ENCODE results near the gene EEF1AKMT3.

Gene EEF1AKMT3

DNA sequence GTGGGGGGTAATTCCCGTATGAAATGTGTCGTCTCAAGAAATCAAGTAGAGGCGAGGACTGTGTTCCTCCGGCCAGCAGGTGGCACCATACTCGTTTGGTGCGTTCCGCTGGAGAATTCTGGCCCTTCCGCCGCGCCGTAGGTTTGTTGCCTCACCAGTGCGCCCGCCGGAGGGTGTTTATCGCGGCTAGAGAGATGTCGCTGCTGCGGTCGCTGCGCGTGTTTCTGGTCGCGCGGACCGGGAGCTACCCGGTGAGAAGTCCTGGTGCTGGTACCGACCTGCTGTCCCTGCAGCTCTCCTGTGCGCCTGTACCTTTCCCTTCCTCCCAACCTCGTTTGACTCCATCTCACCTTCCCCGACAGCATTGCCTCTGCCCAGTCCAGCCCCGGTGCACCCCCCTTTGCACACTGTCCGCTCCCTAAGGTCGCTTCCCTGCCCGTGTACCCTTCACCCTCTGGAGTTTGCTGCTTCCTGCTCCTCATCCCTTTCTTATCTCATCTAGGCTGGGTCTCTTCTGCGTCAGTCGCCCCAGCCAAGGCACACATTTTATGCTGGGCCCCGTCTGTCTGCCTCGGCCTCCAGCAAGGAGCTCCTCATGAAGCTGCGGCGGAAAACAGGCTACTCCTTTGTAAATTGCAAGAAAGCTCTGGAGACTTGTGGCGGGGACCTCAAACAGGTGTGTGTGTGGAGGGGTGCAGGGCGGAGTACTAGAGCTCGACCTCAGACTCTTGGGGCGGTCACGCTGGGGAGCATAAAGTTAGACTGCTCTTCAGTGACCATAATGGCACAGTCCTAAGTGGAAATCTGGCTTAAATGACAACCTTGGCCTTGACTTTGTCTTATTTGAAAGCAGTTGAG is 10.4 kb downstream of the EEF1AKMT3 start, which contains the start of gene TSFM:
Gene TSFM (plus strand): TSS at position 180 of the 858 bp plus-strand sequence. CDS start 15 bp downstream, at position 195.
- Histone ChIP-seq H3K4me1 (no peaks in the 10 kb centered on the region; the same call in 1 of the 2 replicates), H3K36me3 (replicated peaks) (peaks cover 45% of the 10 kb centered on the region), H3K4me3 (peak within 1 kb of the TSS; percentile 91), H3K9me3 (no peaks in the 10 kb centered on the region), H3K27me3 (ENCODE audit: low read depth) (no peaks in the 10 kb centered on the region)
- in situ Hi-C loops (cut with MboI; ENCODE audit: low sequenced_read_pairs), result no loop called here
- peak; percentile 84 to 97 for DNase-seq (ENCODE audit: low spot score in 2 of 2)

DNA sequence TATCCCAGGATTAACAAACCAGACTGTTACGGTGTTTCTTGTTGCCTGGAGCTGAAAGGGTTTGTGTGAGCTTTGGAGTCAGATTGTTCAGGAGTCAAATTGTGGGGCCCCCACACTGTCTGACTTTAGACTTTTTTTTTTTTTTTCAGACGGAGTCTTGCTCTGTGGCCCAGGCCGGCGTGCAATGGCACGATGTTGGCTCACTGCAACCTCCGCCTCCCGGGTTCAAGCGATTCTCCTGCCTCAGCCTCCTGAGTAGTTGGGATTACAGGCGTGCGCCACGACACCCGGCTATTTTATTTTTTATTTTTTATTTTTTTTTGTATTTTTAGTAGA is 11.0 kb downstream of the EEF1AKMT3 start:
- Histone ChIP-seq H3K4me1 (no peaks in the 10 kb centered on the region; the same call in 1 of the 2 replicates), H3K9me3 (no peaks in the 10 kb centered on the region), H3K4me3 (peak overlapping the region; percentile 91), H3K27me3 (ENCODE audit: low read depth) (no peaks in the 10 kb centered on the region), H3K36me3 (replicated peaks) (peaks cover 45% of the 10 kb centered on the region)
- DNase-seq (ENCODE audit: low spot score in 2 of 2), result no peak
- in situ Hi-C loops (cut with MboI; ENCODE audit: low sequenced_read_pairs), result no loop called here

DNA sequence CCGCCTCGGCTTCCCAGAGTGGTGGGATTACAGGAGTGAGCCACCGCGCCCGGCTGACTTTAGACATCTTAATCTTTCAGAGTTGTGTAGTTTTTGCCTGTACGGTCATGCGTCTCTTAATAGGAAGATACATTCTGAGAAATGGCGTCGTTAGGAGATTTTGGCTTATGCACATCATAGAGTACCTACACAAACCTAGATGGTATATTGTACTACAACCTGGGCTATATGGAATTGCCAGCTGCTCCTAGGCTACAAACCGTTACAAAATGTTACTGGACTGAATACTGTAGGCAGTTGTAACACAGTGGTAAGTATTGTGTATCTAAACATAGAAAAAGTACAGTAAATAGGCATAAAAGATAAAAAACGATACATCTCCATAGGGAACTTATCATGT is 11.4 kb downstream of the EEF1AKMT3 start:
- H3K27me3 ChIP-seq (ENCODE audit: low read depth), result no peaks in the 10 kb centered on the region
- H3K36me3 ChIP-seq (replicated peaks), result peaks cover 45% of the 10 kb centered on the region
- H3K9me3 ChIP-seq, result no peaks in the 10 kb centered on the region
- in situ Hi-C loops (cut with MboI; ENCODE audit: low sequenced_read_pairs), result no loop called here
- H3K4me1 ChIP-seq, result no peaks in the 10 kb centered on the region; the same call in 1 of the 2 replicates
- no peak for DNase-seq (ENCODE audit: low spot score in 2 of 2)
- peak overlapping the region; percentile 91 for H3K4me3 ChIP-seq

DNA sequence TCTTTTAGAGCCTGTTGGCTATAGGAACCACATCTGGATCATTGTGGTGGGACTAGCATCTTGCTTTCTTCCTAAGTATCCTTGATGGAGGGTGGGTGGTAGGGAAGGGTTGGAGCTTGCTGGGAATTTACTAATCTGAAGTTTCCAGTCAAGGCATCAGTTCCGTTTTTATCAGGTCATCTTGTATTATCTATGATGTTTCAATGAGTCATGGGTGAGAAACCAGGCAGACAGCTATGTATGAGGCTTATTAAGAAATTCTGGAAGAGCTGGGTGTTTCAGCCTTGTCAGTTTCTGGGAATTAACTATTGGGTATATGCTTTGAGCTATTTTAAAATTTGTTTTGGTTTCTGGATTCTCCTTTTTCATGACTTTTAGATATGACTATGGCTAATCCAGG is 21.5 kb downstream of the EEF1AKMT3 start:
- H3K36me3 ChIP-seq (replicated peaks), result peaks cover 63% of the 10 kb centered on the region
- H3K4me1 ChIP-seq, result no peaks in the 10 kb centered on the region
- in situ Hi-C loops (cut with MboI; ENCODE audit: low sequenced_read_pairs), result no loop called here
- no peak overlapping the region for H3K4me3 ChIP-seq
- H3K9me3 ChIP-seq, result no peaks in the 10 kb centered on the region
- DNase-seq (ENCODE audit: low spot score in 2 of 2), result no peak
- H3K27me3 ChIP-seq (ENCODE audit: low read depth), result no peaks in the 10 kb centered on the region

DNA sequence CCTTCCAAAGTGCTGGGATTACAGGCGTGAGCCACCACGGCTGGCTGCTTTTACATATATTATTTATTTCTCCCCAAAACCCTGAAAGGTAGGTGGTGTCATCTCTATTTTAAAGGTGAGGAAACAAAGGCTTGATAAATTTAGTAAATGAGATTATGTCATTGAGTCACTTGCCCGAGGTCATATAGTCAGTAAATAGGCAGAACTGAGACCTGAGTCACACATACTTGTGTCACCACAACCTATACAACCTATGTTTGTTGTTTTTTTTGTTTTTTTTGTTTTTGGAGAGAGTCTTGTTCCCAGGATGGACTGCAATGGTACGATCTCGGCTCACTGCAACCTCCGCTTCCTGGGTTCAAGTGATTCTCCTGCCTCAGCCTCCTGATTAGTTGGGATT is 22.9 kb downstream of the EEF1AKMT3 start:
- H3K9me3 ChIP-seq, result no peaks in the 10 kb centered on the region
- H3K4me3 ChIP-seq, result no peak overlapping the region
- H3K36me3 ChIP-seq (replicated peaks), result peaks cover 55% of the 10 kb centered on the region
- DNase-seq (ENCODE audit: low spot score in 2 of 2), result no peak
- no peaks in the 10 kb centered on the region for H3K27me3 ChIP-seq (ENCODE audit: low read depth)
- in situ Hi-C loops (cut with MboI; ENCODE audit: low sequenced_read_pairs), result no loop called here
- H3K4me1 ChIP-seq, result no peaks in the 10 kb centered on the region

DNA sequence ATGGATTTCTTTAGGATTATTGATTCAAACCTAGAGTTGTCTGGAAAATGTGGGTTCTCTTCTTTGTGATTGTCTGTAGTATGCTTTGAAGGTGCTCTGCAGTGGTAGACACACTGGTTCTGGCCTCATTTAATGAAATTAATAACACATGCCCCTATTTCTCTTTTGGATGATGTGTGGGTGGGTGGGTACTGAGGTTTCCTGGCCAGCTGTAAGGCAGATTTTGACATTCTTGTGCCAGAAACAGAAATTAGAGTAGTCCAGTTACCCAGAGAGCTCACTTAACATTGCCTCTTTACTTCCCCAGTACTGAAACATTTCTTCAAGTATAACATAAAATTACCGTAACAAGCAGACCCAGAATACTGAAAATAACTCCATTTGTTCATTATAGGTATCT is 24.6 kb downstream of the EEF1AKMT3 start:
- in situ Hi-C loops (cut with MboI; ENCODE audit: low sequenced_read_pairs), result no loop called here
- no peaks in the 10 kb centered on the region for H3K4me1 ChIP-seq

DNA sequence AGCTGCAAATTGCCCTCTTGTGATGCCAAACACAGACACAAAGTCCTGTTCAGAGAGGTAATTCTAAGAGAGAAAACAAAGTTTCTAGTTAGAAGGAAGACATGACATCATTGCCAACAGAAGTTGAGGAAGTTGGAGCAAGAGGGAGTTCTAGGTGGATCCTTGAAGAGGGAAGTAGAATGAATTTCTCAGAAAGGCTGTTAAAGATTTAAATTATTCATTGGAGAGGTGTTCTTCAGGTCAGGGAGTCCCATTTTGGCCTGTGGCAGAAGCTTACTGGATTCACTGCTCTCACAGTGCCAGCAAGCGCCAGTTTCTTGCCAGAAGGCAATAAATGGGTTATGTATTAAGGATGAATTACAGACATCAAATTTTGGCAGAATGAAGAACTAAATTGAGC is 25.5 kb downstream of the EEF1AKMT3 start:
- in situ Hi-C loops (cut with MboI; ENCODE audit: low sequenced_read_pairs), result no loop called here
- no peaks in the 10 kb centered on the region for H3K4me1 ChIP-seq
- peaks cover 37% of the 10 kb centered on the region for H3K36me3 ChIP-seq (replicated peaks)
- no peaks in the 10 kb centered on the region for H3K9me3 ChIP-seq
- DNase-seq (ENCODE audit: low spot score in 2 of 2), result no peak
- no peaks in the 10 kb centered on the region for H3K27me3 ChIP-seq (ENCODE audit: low read depth)
- no peak overlapping the region for H3K4me3 ChIP-seq

More for the DNA sequence above, 24.6 kb downstream of the EEF1AKMT3 start:
- Histone ChIP-seq H3K4me3 (no peak overlapping the region), H3K36me3 (replicated peaks) (peaks cover 44% of the 10 kb centered on the region), H3K27me3 (ENCODE audit: low read depth) (no peaks in the 10 kb centered on the region), H3K9me3 (no peaks in the 10 kb centered on the region)
- no peak for DNase-seq (ENCODE audit: low spot score in 2 of 2)

DNA sequence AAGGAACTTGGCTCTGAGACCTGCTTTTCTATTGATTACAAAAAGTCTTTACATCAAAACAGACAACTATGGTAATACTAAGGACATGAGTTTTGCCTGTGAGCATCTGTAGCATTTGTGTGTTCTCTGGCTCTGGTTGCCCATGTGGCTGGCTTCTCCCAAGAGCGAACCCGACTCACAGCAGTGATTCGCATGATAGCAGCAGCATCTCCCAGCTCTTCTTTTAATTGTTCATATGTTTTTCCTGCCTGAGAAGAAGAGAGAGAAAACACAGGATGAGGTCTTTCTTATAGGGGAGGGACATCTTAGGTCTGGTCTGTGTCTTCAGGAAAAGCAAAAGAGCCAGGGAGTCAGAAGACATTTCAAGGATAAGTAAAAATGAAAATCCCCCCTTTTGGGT is 28.6 kb downstream of the EEF1AKMT3 start:
- Histone ChIP-seq H3K4me3 (no peak overlapping the region), H3K9me3 (no peaks in the 10 kb centered on the region), H3K27me3 (ENCODE audit: low read depth) (no peaks in the 10 kb centered on the region), H3K36me3 (replicated peaks) (peaks cover 11% of the 10 kb centered on the region), H3K4me1 (no peaks in the 10 kb centered on the region)
- in situ Hi-C loops (cut with MboI; ENCODE audit: low sequenced_read_pairs), result no loop called here
- no peak for DNase-seq (ENCODE audit: low spot score in 2 of 2)

DNA sequence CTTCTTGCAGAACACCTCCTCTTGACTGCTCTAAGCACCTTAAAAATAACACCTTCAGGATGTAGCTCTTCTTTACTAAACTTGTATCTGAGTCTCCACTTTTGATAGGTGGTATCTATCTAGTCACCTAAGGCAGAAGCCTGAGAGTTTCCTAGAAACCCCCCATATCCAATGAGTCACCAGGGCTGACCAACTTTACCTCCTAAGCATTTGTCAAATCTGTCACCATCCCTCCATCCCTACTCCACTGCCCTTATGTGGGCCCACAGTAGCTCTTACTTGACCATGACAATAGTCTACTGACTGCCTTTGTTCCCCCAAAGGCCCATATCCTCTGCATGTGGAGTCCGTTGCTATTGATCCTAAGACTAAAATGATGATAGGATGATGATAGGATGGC is 30.2 kb downstream of the EEF1AKMT3 start:
- no peaks in the 10 kb centered on the region for H3K4me1 ChIP-seq
- peaks cover 3% of the 10 kb centered on the region for H3K36me3 ChIP-seq (replicated peaks)
- no peaks in the 10 kb centered on the region for H3K27me3 ChIP-seq (ENCODE audit: low read depth)
- no peak overlapping the region for H3K4me3 ChIP-seq
- DNase-seq (ENCODE audit: low spot score in 2 of 2), result no peak
- in situ Hi-C loops (cut with MboI; ENCODE audit: low sequenced_read_pairs), result no loop called here
- no peaks in the 10 kb centered on the region for H3K9me3 ChIP-seq

DNA sequence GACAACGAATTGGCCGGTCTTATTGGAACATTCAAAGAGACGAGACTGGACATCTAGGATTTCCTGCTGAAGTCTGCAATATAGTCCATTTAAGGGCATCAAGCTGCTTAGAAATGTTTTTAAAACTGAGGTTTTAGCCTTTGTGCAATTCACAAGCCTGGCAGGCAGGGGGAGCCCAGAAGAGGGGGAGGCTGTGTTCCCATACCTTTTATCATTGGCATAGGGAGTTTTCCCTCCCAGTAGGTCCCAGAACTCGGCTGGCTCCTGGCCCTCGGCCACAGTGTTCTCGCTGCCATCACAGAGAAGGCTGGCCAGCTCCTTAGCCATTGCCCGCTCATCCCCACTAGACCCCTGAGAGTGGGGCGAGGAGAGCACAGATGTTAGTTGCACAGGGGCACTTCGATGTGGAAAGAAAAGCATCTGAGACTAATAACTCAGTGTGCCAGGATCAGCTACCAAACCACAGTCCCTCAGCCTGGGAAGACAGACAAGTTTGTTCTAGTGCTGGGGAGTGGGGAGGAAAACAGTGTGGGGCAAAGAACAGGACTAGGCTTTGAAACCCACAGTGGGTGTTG is 31.0 kb downstream of the EEF1AKMT3 start:
- Histone ChIP-seq H3K36me3 (replicated peaks) (peaks cover 3% of the 10 kb centered on the region), H3K9me3 (no peaks in the 10 kb centered on the region), H3K27me3 (ENCODE audit: low read depth) (no peaks in the 10 kb centered on the region), H3K4me3 (no peak overlapping the region), H3K4me1 (no peaks in the 10 kb centered on the region)
- in situ Hi-C loops (cut with MboI; ENCODE audit: low sequenced_read_pairs), result no loop called here
- peak; percentile 42 to 66 for DNase-seq (ENCODE audit: low spot score in 2 of 2)

DNA sequence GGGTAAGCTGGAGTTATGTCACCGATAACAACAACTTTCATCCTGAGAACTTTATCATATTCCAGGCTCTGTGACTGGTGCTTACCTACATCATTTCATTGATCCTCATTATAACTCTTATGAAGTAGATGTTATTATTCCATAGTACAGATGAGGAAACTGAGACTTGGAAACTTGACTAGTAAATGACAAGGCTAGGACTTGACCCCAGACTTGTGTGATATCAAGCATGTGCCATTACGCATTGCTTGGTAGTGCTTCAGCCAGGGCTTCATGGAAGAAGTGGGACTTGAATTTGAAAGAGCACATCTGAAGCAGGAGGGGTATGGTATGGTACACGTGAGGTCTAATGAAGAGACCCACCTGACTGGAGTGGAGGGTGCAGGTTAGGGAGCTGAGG is 34.3 kb downstream of the EEF1AKMT3 start:
- DNase-seq (ENCODE audit: low spot score in 2 of 2), result no peak
- in situ Hi-C loops (cut with MboI; ENCODE audit: low sequenced_read_pairs), result no loop called here
- Histone ChIP-seq H3K4me3 (no peak overlapping the region), H3K27me3 (ENCODE audit: low read depth) (no peaks in the 10 kb centered on the region), H3K4me1 (no peaks in the 10 kb centered on the region), H3K36me3 (replicated peaks) (no peaks in the 10 kb centered on the region; the same call in none of the 2 replicates), H3K9me3 (no peaks in the 10 kb centered on the region)

DNA sequence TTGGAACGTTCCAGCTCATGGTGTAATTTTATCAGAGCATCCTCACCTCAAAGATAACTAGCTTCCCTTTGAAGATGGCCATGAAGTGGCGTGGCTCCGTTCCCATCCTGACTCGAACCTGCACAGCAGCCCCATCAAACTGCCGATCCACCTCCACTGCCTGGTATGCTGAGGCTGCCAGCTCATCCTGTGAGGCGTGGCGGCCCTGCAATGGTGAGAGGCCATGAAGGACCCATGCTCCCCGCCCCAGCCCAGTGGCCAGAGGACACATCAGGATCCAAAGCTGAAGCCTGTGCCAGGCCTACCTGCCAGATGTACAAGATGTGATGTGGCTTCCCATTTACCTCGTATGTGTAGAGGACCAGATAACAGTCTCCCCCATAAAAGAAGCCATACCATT is 34.9 kb downstream of the EEF1AKMT3 start:
- H3K9me3 ChIP-seq, result no peaks in the 10 kb centered on the region
- no peaks in the 10 kb centered on the region; the same call in none of the 2 replicates for H3K36me3 ChIP-seq (replicated peaks)
- H3K4me1 ChIP-seq, result no peaks in the 10 kb centered on the region
- H3K4me3 ChIP-seq, result no peak overlapping the region
- no peaks in the 10 kb centered on the region for H3K27me3 ChIP-seq (ENCODE audit: low read depth)
- in situ Hi-C loops (cut with MboI; ENCODE audit: low sequenced_read_pairs), result no loop called here
- no peak for DNase-seq (ENCODE audit: low spot score in 2 of 2)

DNA sequence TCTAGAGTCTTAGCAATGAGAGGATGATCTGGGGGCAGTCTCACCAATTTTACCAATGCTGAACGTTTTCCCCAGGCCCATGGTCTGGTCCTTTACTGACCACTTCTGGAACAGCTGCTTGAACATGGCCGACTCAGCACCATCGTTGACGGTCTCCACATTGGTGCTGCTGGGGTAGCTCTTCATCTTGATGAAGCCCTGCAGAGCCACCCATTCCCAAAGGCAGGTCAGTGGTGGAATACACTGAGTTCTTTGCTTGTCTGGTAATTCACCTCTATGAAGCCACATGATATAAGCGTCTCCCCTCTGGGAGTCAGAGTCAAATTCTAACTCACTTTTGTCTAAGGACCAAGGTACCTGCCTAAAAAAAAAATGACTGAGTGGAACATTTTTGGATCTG is 35.9 kb downstream of the EEF1AKMT3 start:
- Histone ChIP-seq H3K36me3 (replicated peaks) (no peaks in the 10 kb centered on the region; the same call in 1 of the 2 replicates), H3K4me3 (no peak overlapping the region), H3K9me3 (no peaks in the 10 kb centered on the region), H3K27me3 (ENCODE audit: low read depth) (no peaks in the 10 kb centered on the region), H3K4me1 (no peaks in the 10 kb centered on the region)
- DNase-seq (ENCODE audit: low spot score in 2 of 2), result no peak
- in situ Hi-C loops (cut with MboI; ENCODE audit: low sequenced_read_pairs), result no loop called here

DNA sequence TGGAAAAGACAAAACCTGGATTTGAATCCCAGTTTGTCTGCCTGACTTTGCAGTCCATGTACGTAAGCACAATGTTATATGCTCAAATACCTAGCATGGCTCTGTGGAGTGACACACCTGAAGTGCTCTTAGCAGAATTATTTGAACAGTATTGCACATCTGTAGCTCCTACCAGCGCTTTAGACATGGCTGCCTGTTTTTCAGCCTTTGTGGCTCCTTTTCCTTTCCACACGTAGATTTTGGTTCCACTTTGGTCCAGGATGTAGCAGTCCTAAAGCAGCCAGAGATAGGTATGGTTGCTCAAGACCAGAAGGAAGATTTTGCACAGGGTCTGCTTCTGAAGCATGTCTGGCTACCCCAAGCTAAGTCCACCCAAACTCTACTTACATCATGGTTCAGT is 37.0 kb downstream of the EEF1AKMT3 start:
- no peak for DNase-seq (ENCODE audit: low spot score in 2 of 2)
- no peak overlapping the region for H3K4me3 ChIP-seq
- H3K36me3 ChIP-seq (replicated peaks), result no peaks in the 10 kb centered on the region; the same call in 1 of the 2 replicates
- no peaks in the 10 kb centered on the region for H3K27me3 ChIP-seq (ENCODE audit: low read depth)
- no peaks in the 10 kb centered on the region for H3K4me1 ChIP-seq
- H3K9me3 ChIP-seq, result no peaks in the 10 kb centered on the region
- in situ Hi-C loops (cut with MboI; ENCODE audit: low sequenced_read_pairs), result no loop called here

Measured in HAP-1 (cell line).